Astrocyte (in vitro differentiated cells and primary cell): Measurements from ENCODE around the gene OSTC. TPM values are rescaled to one million over a fixed set of nuclear protein-coding genes. Genes with fewer than 3 reads are reported as not detected.

Experiments
- DNase-seq: peaks from one replicate; pipeline ENCODE4 v3.0.0-alpha.2; 2010; ENCODE audit warnings: low read depth
- FAIRE-seq: peaks from 2 replicates; lab custom pipeline; 2011; peaks lifted over from hg19 to GRCh38; lab: Jason Lieb, UNC
- H2AFZ ChIP-seq: 2 replicates; pipeline ENCODE4 v1.6.0; 2012; ENCODE audit warnings: low read depth, low read length, inconsistent platforms
- H3K27ac ChIP-seq: 2 replicates; pipeline ENCODE4 v1.5.1; 2011; ENCODE audit warnings: low read depth, low read length, inconsistent platforms
- H3K27me3 ChIP-seq: 2 replicates; pipeline ENCODE4 v1.6.0; 2011; ENCODE audit warnings: low read length, inconsistent platforms; ENCODE audit not compliant: insufficient read depth
- H3K36me3 ChIP-seq: 2 replicates; pipeline ENCODE4 v1.5.1; 2011; ENCODE audit warnings: low read length, inconsistent platforms; ENCODE audit not compliant: insufficient read depth
- H3K4me1 ChIP-seq: 2 replicates; pipeline ENCODE4 v1.5.1; 2011; ENCODE audit warnings: low read length, inconsistent platforms; ENCODE audit not compliant: insufficient read depth
- H3K4me2 ChIP-seq: 2 replicates; pipeline ENCODE4 v1.6.0; 2012; ENCODE audit warnings: low read length, inconsistent platforms
- H3K4me3 ChIP-seq: 2 replicates; pipeline ENCODE4 v1.5.1; 2011; ENCODE audit warnings: low read depth, mild to moderate bottlenecking, low read length, inconsistent platforms; ENCODE audit not compliant: insufficient read depth
- H3K79me2 ChIP-seq: 2 replicates; pipeline ENCODE4 v1.6.0; 2012; ENCODE audit warnings: mild to moderate bottlenecking, low read length, inconsistent platforms; ENCODE audit not compliant: insufficient read depth
- H3K9ac ChIP-seq: 2 replicates; pipeline ENCODE4 v1.6.0; 2012; ENCODE audit warnings: mild to moderate bottlenecking, low read length, inconsistent platforms
- H3K9me3 ChIP-seq: 2 replicates; pipeline ENCODE4 v1.5.1; 2012; ENCODE audit warnings: low read depth, mild to moderate bottlenecking, low read length, inconsistent platforms; ENCODE audit not compliant: insufficient read depth
- H4K20me1 ChIP-seq: 2 replicates; pipeline ENCODE4 v1.6.0; 2012; ENCODE audit warnings: low read length, inconsistent platforms; ENCODE audit not compliant: insufficient read depth
- H3K27ac Mint-ChIP-seq: one replicate; pipeline ENCODE4 v1.8.0; 2021; ENCODE audit warnings: mild to moderate bottlenecking, mixed read lengths; ENCODE audit not compliant: unreplicated experiment
- H3K27me3 Mint-ChIP-seq: one replicate; pipeline ENCODE4 v1.8.0; 2021; ENCODE audit warnings: low read depth, mixed read lengths; ENCODE audit not compliant: unreplicated experiment
- H3K36me3 Mint-ChIP-seq: one replicate; pipeline ENCODE4 v1.8.0; 2021; ENCODE audit warnings: low read depth, mixed read lengths; ENCODE audit not compliant: unreplicated experiment
- H3K4me1 Mint-ChIP-seq: one replicate; pipeline ENCODE4 v1.8.0; 2021; ENCODE audit warnings: low read depth, mixed read lengths; ENCODE audit not compliant: unreplicated experiment
- H3K4me3 Mint-ChIP-seq: one replicate; pipeline ENCODE4 v1.8.0; 2021; ENCODE audit warnings: mild to moderate bottlenecking, moderate library complexity, mixed read lengths; ENCODE audit not compliant: unreplicated experiment
- H3K9me3 Mint-ChIP-seq: one replicate; pipeline ENCODE4 v1.8.0; 2021; ENCODE audit warnings: mild to moderate bottlenecking, mixed read lengths; ENCODE audit not compliant: unreplicated experiment
- CTCF ChIP-seq: IDR thresholded peaks from 2 replicates; pipeline ENCODE4 v1.5.1; 2011; ENCODE audit warnings: low read depth, mild to moderate bottlenecking, inconsistent platforms, low read length, moderate library complexity; ENCODE audit not compliant: insufficient read depth
- EZH2 ChIP-seq: IDR thresholded peaks from 2 replicates; pipeline ENCODE4 v1.6.1; 2012; ENCODE audit warnings: mild to moderate bottlenecking, low read length, inconsistent platforms; ENCODE audit not compliant: insufficient read depth
- total RNA-seq: library from RNA; stranded (reverse); gene quantifications from 2 replicates; pipeline ENCODE4 v1.2.1, GENCODE V29; 2021

Gene OSTC
- total RNA-seq, 1 donor from 2014 or later = 240 TPM

GRCh38 chr4:108622022-108622421, 28.4 kb upstream of the OSTC start:
- H3K36me3 Mint-ChIP-seq = peaks cover 34% of the 10 kb centered on the region
- peaks cover 30% of the 10 kb centered on the region for H3K4me1 Mint-ChIP-seq
- Histone ChIP-seq H3K36me3 (peaks cover 45% of the 10 kb centered on the region), H3K4me3 (peak overlapping the region; percentile 99), H3K4me1 (peaks cover 34% of the 10 kb centered on the region), H4K20me1 (peaks cover 53% of the 10 kb centered on the region), H3K4me2 (peak overlapping the region; percentile 90), H3K27ac (peak overlapping the region; percentile 17), H3K79me2 (peaks cover 60% of the 10 kb centered on the region), H2AFZ (no peak overlapping the region), H3K9me3 (no peaks in the 10 kb centered on the region), H3K27me3 (no peaks in the 10 kb centered on the region), H3K9ac (peak overlapping the region; percentile 97)
- H3K27me3 Mint-ChIP-seq = no peaks in the 10 kb centered on the region
- no peak for FAIRE-seq
- H3K4me3 Mint-ChIP-seq = peak overlapping the region; percentile 99
- DNase-seq = no peak
- no peak overlapping the region for H3K27ac Mint-ChIP-seq
- H3K9me3 Mint-ChIP-seq = no peaks in the 10 kb centered on the region
- TF ChIP-seq EZH2 (no peak), CTCF (no peak)

GRCh38 chr4:108622828-108623227, 27.6 kb upstream of the OSTC start:
- FAIRE-seq (no peak), DNase-seq (no peak)
- Mint-ChIP-seq H3K27me3 (no peaks in the 10 kb centered on the region), H3K9me3 (no peaks in the 10 kb centered on the region), H3K4me3 (peak overlapping the region; percentile 99), H3K36me3 (peaks cover 34% of the 10 kb centered on the region), H3K4me1 (peaks cover 30% of the 10 kb centered on the region), H3K27ac (peak overlapping the region; percentile 5)
- Histone ChIP-seq H3K9me3 (no peaks in the 10 kb centered on the region), H3K4me2 (peak overlapping the region; percentile 90), H3K4me3 (peak overlapping the region; percentile 99), H3K4me1 (peaks cover 34% of the 10 kb centered on the region), H2AFZ (no peak overlapping the region), H3K27ac (no peak overlapping the region), H3K27me3 (no peaks in the 10 kb centered on the region), H4K20me1 (peaks cover 55% of the 10 kb centered on the region), H3K9ac (peak overlapping the region; percentile 97), H3K79me2 (peaks cover 63% of the 10 kb centered on the region), H3K36me3 (peaks cover 45% of the 10 kb centered on the region)
- TF ChIP-seq EZH2 (no peak), CTCF (no peak)

GRCh38 chr4:108624263-108625056, 25.9 kb upstream of the OSTC start:
- H3K9me3 Mint-ChIP-seq = no peaks in the 10 kb centered on the region
- peaks cover 34% of the 10 kb centered on the region for H3K4me1 ChIP-seq
- H3K4me1 Mint-ChIP-seq = peaks cover 25% of the 10 kb centered on the region
- TF ChIP-seq EZH2 = no peak
- no peak for TF ChIP-seq CTCF
- H3K4me3 Mint-ChIP-seq = peak overlapping the region; percentile 99
- peak overlapping the region; percentile 8 for H3K4me3 ChIP-seq
- H3K79me2 ChIP-seq = peaks cover 63% of the 10 kb centered on the region
- H3K27ac Mint-ChIP-seq = peak overlapping the region; percentile 38
- H3K27me3 Mint-ChIP-seq = no peaks in the 10 kb centered on the region
- no peak for DNase-seq
- H3K9ac ChIP-seq = peak overlapping the region; percentile 97
- no peak for FAIRE-seq
- peaks cover 66% of the 10 kb centered on the region for H4K20me1 ChIP-seq
- peaks cover 34% of the 10 kb centered on the region for H3K36me3 Mint-ChIP-seq
- H3K9me3 ChIP-seq = no peaks in the 10 kb centered on the region
- H3K4me2 ChIP-seq = peak overlapping the region; percentile 90
- peaks cover 51% of the 10 kb centered on the region for H3K36me3 ChIP-seq
- no peak overlapping the region for H3K27ac ChIP-seq
- H3K27me3 ChIP-seq = no peaks in the 10 kb centered on the region
- no peak overlapping the region for H2AFZ ChIP-seq
